NOMO-1 (cell line): Measurements from ENCODE around the gene ZNF225.
"Not testable (repeated sequence)": the region's sequence is repeated elsewhere in the genome, so short reads cannot be mapped to it uniquely, and the experiment has no call there.

Experiments used
- DNase-seq, 2 experiments: peaks; one replicate each; lab custom pipeline; 2025; ENCODE audit not compliant: unreplicated experiment in 2 of 2; lab: John Stamatoyannopoulos, UW

Gene ZNF225

GRCh38 chr19:44156475-44156874 is 43.3 kb downstream of the ZNF225 start:
- no peak for DNase-seq

- no peak for DNase-seq
Observed at GRCh38 chr19:44163789-44164188, 50.6 kb downstream of the ZNF225 start.

- DNase-seq: no peak
Observed at GRCh38 chr19:44164327-44164672, 51.1 kb downstream of the ZNF225 start.

- peak; percentile 94 to 96 for DNase-seq
Observed at GRCh38 chr19:44164673-44165512, 51.7 kb downstream of the ZNF225 start, which contains the start of gene ZNF226. Gene ZNF226, plus strand, starts transcription at chr19:44165100. Its CDS starts 4,981 bp downstream, at chr19:44170081.

GRCh38 chr19:44170660-44171059 is 57.5 kb downstream of the ZNF225 start:
- not testable (repeated sequence) for DNase-seq

- DNase-seq: no peak
Observed at GRCh38 chr19:44176590-44176989, 63.4 kb downstream of the ZNF225 start.

- no peak for DNase-seq
Observed at GRCh38 chr19:44180968-44181367, 67.8 kb downstream of the ZNF225 start.

- no peak for DNase-seq
Observed at GRCh38 chr19:44182145-44182544, 68.9 kb downstream of the ZNF225 start.
